HK-2 (cell line): ENCODE results near the gene SUSD4.
A peak's percentile ranks its signal among the peaks of the same experiment; 100 is the strongest.
"Not testable (repeated sequence)": the region's sequence is repeated elsewhere in the genome, so short reads cannot be mapped to it uniquely, and the experiment has no call there.

Source experiments
- DNase-seq: peaks from one replicate; pipeline ENCODE4 v3.0.0-alpha.2; 2018; ENCODE audit not compliant: unreplicated experiment

SUSD4 gene

DNA sequence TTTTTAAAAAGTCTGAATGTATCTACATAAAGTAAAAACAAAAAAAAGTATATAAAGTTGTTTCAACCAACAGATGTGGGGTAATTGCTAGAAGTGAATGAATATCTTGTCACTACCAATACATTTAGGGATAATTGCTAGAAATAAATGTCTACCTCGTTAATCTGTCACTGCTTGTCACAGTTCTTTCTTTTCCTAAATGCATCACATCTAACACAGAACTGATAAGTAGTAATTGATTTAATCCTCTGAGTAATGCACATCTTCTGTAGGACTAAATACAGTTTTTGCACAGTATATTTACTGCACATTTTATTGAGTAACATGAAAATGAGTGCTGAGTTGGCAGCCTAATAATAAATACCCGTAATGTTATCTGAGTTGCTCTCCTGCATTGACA lies 72.2 kb downstream of the SUSD4 start:
- no peak for DNase-seq

- DNase-seq: no peak
These were observed 73.6 kb downstream of the SUSD4 start for GRCh38 chr1:223290397-223290796.

GRCh38 chr1:223289621-223290020 lies 74.4 kb downstream of the SUSD4 start:
- no peak for DNase-seq

DNA sequence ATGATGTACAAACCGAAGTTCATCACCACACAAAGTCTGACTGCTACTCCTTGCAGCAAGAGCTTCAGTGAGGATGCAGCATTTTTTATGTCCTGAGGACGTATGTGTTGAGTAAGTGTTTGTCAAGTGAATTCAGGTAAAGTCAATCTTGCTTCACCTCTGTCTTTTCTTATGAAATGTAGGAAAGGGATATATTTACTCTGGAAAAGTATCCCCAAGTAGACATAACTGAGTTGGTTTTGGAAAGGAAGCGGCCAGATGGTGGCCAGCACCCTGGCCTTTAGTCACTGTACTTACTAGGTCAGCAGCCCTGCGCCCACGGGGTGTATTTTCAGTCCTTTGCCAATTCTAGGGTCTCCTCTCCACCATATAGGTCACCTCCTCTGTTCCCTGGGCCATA lies 75.2 kb downstream of the SUSD4 start:
- DNase-seq: no peak

GRCh38 chr1:223285452-223285851 lies 78.5 kb downstream of the SUSD4 start:
- DNase-seq: no peak

DNA sequence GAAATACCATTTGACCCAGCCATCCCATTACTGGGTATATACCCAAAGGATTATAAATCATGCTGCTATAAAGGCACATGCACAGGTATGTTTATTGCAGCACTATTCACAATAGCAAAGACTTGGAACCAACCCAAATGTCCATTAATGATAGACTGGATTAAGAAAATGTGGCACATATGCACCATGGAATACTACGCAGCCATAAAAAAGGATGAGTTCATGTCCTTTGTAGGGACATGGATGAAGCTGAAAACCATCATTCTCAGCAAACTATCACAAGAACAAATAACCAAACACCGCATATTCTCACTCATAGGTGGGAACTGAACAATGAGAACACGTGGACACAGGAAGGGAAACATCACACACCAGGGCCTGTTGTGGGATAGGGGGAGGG lies 80.3 kb downstream of the SUSD4 start:
- not testable (repeated sequence) for DNase-seq

DNA sequence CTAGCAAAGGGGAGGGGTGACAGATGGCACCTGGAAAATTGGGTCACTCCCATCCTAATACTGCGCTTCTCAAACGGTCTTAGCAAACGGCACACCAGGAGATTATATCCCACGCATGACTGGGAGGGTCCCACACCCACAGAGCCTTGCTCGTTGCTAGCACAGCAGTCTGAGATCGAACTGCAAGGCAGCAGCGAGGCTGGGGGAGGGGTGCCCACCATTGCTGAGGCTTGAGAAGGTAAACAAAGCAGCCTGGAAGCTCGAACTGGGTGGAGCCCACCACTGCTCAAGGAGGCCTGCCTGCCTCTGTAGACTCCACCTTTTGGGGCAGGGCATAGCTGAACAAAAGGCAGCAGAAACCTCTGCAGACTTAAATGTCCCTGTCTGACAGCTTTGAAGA lies 85.7 kb downstream of the SUSD4 start:
- not testable (repeated sequence) for DNase-seq

DNA sequence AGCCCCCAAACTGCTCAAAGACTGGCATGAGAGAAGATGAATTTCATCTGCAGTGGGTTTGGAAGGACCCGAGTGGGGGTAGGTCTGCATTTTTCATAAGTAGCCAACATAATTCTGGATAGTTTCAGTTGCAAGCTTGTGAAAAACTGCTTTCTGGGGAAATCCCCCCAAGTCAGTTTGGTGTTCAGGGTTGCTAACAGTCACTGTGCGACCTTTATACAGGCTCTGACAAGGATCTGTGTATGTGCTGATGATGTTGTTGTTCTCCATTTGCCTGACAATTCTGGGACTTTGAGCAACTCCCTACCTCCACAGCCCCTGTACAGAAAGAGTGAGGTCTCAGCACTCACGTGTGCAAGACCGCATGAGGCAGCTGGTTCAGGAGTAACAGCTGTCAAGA lies 87.9 kb downstream of the SUSD4 start:
- DNase-seq: no peak

DNA sequence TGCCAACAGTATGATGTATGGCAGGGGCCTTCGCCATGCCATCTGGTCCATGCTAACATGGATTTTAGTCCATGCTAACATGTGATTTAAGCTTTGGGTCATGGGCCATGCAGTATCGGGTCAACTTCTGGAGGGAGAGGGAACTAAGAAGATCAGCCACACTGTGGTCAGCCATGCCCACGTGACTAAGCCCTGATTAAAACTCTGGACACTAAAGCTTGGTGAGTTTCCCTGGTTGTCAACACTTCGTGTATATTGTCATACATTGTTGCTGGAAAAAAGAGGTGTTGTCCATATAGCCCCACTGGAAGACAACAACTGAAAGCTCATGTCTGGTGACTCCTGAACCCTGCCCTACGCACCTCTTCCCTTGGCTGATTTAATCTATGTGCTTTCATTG lies 90.5 kb downstream of the SUSD4 start:
- DNase-seq: no peak

- no peak for DNase-seq
These were observed 92.7 kb downstream of the SUSD4 start for GRCh38 chr1:223271085-223271781.

DNA sequence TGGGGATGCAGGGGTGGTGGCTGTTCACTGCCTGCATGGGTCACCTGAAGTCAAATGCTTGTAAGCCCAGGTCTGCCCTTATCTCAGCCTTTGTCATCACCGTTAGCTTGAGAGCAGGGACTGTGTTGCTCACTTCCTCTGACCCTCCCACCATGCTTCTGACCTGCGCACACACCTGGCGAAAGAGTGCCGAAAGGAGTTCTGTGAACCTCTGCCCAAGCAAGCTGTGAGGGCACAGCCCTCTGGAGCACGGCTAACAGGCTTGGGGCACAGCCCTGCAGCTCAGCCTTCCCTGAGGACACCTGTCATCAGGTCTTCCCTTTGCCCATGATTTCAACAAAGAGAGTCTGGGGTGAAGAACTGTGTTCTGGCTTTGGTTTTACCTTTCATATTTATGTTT lies 93.8 kb downstream of the SUSD4 start:
- no peak for DNase-seq

DNA sequence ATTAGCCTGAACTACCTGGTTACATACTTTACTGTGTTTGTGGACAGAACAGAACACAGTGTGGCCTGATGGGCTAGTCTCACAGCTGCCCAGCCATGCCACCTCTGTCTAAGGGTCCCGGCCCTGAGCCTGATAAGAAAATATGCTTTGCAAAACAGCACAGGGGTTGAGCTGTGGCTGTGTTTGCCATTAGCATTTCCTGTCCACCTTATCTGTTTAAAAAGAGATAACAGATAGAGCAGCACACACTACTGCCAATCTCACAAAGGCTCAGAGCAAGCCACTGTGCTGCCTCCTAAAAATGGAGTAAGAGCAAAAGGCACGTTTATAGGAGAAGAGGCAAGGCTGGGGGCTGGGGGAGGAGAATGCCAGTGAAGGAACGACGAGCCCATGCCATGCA lies 95.0 kb downstream of the SUSD4 start:
- DNase-seq: no peak

DNA sequence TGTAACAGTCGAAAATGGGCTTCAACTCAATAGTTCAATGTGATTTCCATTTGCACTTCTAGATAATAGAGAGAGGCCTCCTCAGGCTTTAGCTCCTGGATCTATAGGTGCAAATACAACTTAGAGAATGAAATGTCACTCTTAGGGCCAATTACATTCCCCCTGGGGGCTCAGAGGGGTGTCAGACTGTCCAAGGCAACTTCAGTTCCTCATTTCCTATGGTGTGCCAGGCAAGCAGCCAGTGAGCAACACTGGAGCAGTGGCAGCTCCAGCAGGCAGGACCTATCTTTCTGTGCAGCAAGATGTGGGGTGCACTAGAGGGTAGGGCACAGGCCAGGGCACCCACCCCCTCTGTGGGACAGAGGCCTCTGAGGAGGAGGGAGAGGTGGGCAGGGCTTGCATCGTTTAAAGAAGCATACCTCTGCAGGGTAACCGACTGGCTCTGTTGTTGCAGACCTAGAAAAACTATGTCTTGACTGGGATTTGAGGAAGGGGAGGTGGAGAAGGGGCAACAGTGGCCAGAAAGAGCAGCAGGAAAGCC lies 97.3 kb downstream of the SUSD4 start:
- DNase-seq: no peak

GRCh38 chr1:223264983-223265908 lies 98.7 kb downstream of the SUSD4 start:
- DNase-seq: no peak

- no peak for DNase-seq
These were observed 99.4 kb downstream of the SUSD4 start for GRCh38 chr1:223264529-223264928.

GRCh38 chr1:223261914-223262313 lies 102.1 kb downstream of the SUSD4 start:
- DNase-seq: no peak

DNA sequence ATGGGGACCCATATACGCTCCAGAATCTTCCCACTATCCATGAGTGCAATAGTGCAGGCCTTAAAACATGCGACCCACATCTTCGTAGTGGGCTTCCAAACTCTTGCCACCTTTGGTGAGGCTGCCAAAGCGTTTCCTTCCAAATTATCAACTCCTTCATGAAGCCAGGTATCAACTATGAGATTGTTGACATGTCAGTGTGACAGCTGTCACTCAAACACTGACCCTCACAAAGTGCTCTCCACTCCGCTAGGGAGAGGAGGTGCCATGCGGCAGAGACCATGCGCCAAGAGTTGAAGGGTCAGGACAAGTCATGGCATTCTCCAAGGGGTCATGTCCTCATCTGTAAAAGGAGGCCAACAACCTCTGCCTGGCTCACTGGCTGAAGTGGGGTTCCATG lies 103.3 kb downstream of the SUSD4 start:
- DNase-seq: no peak

DNA sequence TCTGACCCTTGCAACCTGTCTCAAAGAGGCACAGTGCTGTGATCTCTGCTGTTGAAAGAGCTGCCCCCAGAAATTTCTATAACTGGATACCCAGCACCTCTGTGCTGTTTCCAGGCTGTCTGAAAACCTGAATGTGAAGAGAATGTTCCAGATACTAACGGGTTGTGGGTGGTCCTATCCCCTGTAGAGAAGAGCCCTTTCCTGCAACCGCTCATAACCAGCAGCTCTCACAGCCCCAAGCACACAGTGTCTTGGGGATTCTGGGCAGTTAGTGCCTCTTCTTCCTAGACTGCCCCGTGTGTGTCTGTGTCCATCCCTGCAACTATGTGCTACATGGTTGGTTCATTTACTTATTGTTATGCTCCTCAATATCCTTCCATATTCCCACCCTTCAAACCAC lies 104.5 kb downstream of the SUSD4 start:
- DNase-seq: no peak

DNA sequence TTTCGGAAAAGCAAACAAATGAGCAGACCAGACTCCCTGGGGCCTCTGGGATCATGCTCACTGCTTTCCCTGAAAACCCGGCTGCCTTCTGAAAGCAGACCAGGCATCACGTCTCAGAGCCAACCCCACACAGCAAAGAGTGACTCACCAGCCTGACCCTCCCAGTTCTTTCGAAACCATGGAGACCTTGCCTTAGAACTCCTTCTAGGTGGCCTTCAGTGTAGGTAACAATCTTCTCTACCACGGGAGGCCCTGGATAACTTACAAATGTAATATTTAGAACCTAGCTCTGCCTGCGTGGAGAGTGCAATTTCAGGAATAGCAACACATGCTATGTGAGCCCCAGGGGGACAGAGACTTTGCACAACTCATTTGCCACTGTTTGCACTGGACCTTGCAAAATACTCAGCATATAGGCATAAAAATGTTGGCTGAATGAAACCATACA lies 105.2 kb downstream of the SUSD4 start:
- peak; percentile 38 for DNase-seq

DNA sequence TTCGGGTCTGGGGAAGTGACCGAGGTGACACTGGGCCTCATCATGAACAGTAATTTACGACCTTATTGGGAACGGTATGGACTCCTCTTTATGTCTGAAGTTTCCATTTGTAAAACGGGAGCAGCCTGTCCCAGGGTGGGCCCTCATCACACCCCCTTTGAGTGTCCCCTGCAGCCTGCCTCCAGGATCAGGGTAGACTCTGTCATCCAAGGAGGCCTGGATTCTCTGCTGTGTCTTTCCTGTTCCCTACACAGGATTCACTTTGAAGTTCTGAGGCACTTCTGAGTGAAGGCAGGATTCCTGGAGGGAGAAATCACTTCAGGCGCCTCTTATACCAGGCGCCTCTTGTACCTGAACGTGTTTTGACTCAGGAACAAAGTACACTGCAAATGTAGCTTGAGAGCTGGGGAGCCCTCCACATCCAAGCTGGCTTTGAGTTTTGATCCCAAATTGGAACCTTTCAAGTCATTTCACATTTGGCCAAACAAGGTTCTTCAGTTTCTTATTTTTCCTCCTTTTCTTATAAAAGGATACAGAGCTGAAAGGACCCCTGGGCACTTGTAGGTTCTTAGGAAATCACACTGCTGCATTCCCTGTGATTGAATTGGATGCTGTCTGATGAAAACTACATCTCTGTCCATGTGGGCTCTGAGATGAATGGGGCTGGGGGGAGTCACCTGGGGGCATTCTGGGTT lies 106.0 kb downstream of the SUSD4 start:
- DNase-seq: no peak

- no peak for DNase-seq
These were observed 107.9 kb downstream of the SUSD4 start for GRCh38 chr1:223256034-223256433.

DNA sequence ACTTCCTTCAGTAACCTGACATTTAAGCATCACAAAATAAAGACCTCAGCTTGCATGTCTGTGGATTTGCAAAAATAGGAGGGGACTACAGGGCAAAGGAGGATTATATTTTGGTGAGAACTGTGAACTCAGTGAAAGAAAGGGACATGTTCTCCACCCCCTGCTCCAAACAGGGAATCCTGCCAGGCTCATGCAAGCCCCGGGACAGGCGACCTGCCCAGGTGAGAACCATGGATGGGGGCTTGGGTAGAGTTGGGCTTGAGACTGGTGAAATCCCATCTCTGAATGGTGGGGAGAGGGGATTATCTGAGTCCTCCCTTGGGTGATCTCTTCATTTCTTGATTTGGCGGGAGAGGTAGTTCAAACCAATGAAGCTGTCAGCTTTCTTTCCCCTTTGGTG lies 110.1 kb downstream of the SUSD4 start:
- DNase-seq: no peak
